ENCODE measurements around the gene SCAI.
"Not testable (repeated sequence)": the region's sequence is repeated elsewhere in the genome, so short reads cannot be mapped to it uniquely, and the experiment has no call there.

DNA sequence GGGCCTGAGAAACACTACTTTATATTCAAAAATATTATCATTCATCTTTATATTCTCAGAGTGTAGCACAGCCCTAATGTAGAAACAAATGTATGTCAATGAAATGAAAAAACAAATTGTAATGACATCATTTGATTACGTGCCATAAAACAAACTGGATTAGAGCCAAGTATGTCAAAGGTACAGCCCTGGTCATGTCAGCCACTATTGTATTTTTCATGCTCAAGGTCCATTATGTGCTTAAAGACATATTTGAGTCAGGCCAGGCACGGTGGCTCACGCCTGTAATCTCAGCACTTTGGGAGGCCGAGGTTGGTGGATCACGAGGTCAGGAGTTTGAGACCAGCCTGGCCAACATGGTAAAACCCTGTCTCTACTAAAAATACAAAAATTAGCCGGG is 222.9 kb downstream of the SCAI start:
- TF ChIP-seq, protein P1, sequence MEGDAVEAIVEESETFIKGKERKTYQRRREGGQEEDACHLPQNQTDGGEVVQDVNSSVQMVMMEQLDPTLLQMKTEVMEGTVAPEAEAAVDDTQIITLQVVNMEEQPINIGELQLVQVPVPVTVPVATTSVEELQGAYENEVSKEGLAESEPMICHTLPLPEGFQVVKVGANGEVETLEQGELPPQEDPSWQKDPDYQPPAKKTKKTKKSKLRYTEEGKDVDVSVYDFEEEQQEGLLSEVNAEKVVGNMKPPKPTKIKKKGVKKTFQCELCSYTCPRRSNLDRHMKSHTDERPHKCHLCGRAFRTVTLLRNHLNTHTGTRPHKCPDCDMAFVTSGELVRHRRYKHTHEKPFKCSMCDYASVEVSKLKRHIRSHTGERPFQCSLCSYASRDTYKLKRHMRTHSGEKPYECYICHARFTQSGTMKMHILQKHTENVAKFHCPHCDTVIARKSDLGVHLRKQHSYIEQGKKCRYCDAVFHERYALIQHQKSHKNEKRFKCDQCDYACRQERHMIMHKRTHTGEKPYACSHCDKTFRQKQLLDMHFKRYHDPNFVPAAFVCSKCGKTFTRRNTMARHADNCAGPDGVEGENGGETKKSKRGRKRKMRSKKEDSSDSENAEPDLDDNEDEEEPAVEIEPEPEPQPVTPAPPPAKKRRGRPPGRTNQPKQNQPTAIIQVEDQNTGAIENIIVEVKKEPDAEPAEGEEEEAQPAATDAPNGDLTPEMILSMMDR (IDR thresholded peaks at IDR 0.05): not testable (repeated sequence)
- not testable (repeated sequence) for TF ChIP-seq POLR2AphosphoS5 (IDR thresholded peaks at IDR 0.05)
